IMR-90 (cell line): Measurements from ENCODE around the gene CWC25. TPM values are rescaled to one million over a fixed set of nuclear protein-coding genes. Genes with fewer than 3 reads are reported as not detected.
A peak's percentile ranks its signal among the peaks of the same experiment; 100 is the strongest.

Source experiments
- ATAC-seq: fragments of 200-7000 bp; cut with Tn5 transposase; 2 replicates; pipeline ENCODE4 v1.9.1; 2020; ENCODE audit warnings: low read depth, mild to moderate bottlenecking, moderate library complexity
- BruUV-seq: library from RNA; stranded (reverse); fragments of 400-500 nt; replicated peaks from 2 replicates; lab custom pipeline; 2021; lab: Mats Ljungman, UMichigan
- CTCF ChIA-PET: fragments of 300-600 bp; formaldehyde crosslinking; extraction: SDS; loops from one replicate; lab custom pipeline; 2021; ENCODE audit warnings: antibody characterized with exemption; lab: Yijun Ruan, JAX
- POLR2A ChIA-PET: fragments of 300-600 bp; sonication (Branson Sonifier 250); formaldehyde crosslinking; loops from one replicate; lab custom pipeline; 2022; ENCODE audit warnings: antibody characterized with exemption; ENCODE audit not compliant: unreplicated experiment; lab: Charles Lee
- DNase-seq: peaks from one replicate; pipeline ENCODE4 v3.0.0; 2013
- H2AFZ ChIP-seq: replicated peaks from 2 replicates; pipeline ENCODE3; 2013; ENCODE audit warnings: low read length, mild to moderate bottlenecking; ENCODE audit not compliant: poor library complexity
- H2AK5ac ChIP-seq: 2 replicates; pipeline ENCODE4 v1.6.1; 2013; ENCODE audit warnings: low read depth, low read length, inconsistent platforms
- H2AK9ac ChIP-seq: replicated peaks from 2 replicates; pipeline ENCODE3; 2013; ENCODE audit warnings: mild to moderate bottlenecking, low read depth, low read length, moderate library complexity; ENCODE audit not compliant: poor library complexity
- H2BK120ac ChIP-seq: 2 replicates; pipeline ENCODE4 v1.6.1; 2013; ENCODE audit warnings: low read depth, low read length, inconsistent platforms
- H2BK15ac ChIP-seq: 3 replicates; pipeline ENCODE4 v1.6.1; 2013; ENCODE audit warnings: low read depth, low read length, inconsistent platforms
- H2BK20ac ChIP-seq: 2 replicates; pipeline ENCODE4 v1.6.1; 2013; ENCODE audit warnings: low read depth, mild to moderate bottlenecking, inconsistent platforms, low read length, moderate library complexity
- H2BK5ac ChIP-seq: 2 replicates; pipeline ENCODE4 v1.6.1; 2013; ENCODE audit warnings: mild to moderate bottlenecking, low read depth, low read length, inconsistent platforms; ENCODE audit not compliant: poor library complexity, severe bottlenecking
- H3K14ac ChIP-seq: replicated peaks from 2 replicates; pipeline ENCODE4 v1.6.1; 2013; ENCODE audit warnings: low read depth, low read length, inconsistent platforms
- H3K18ac ChIP-seq: 2 replicates; pipeline ENCODE4 v1.6.1; 2013; ENCODE audit warnings: low read depth, low read length, control low read depth
- H3K23ac ChIP-seq: 2 replicates; pipeline ENCODE4 v1.6.1; 2013; ENCODE audit warnings: low read depth, low read length, inconsistent platforms
- H3K27ac ChIP-seq: 2 replicates; pipeline ENCODE4 v1.5.1; 2013; ENCODE audit warnings: mild to moderate bottlenecking, control low read depth, low read length; ENCODE audit not compliant: insufficient read depth
- H3K27me3 ChIP-seq: 2 replicates; pipeline ENCODE4 v1.6.1; 2013; ENCODE audit warnings: low read length; ENCODE audit not compliant: control insufficient read depth, insufficient read depth
- H3K36me3 ChIP-seq: 2 replicates; pipeline ENCODE4 v1.6.1; 2013; ENCODE audit warnings: low read length, mixed read lengths; ENCODE audit not compliant: control insufficient read depth, insufficient read depth
- H3K4ac ChIP-seq: 2 replicates; pipeline ENCODE4 v1.6.1; 2013; ENCODE audit warnings: low read depth, low read length, inconsistent platforms
- H3K4me1 ChIP-seq: 2 replicates; pipeline ENCODE4 v1.6.1; 2013; ENCODE audit warnings: low read length, mixed read lengths; ENCODE audit not compliant: control insufficient read depth, insufficient read depth
- H3K4me2 ChIP-seq: 2 replicates; pipeline ENCODE4 v1.6.1; 2013; ENCODE audit warnings: low read depth, mild to moderate bottlenecking, control low read depth, low read length, moderate library complexity
- H3K4me3 ChIP-seq: 2 replicates; pipeline ENCODE4 v1.5.1; 2013; ENCODE audit warnings: low read depth, mild to moderate bottlenecking, control low read depth, low read length, moderate library complexity; ENCODE audit not compliant: insufficient read depth
- H3K56ac ChIP-seq: 2 replicates; pipeline ENCODE4 v1.6.1; 2013; ENCODE audit warnings: low read length, inconsistent platforms; ENCODE audit not compliant: insufficient read depth; ENCODE audit errors: extremely low read depth
- H3K79me1 ChIP-seq, 2 experiments: 2 replicates each; pipeline ENCODE4 v1.6.1; 2013; ENCODE audit warnings: low read length in 2 of 2, inconsistent platforms in 1 of 2, low read depth in 1 of 2
- H3K9ac ChIP-seq: 2 replicates; pipeline ENCODE4 v1.6.1; 2013; ENCODE audit warnings: low read depth, low read length, control low read depth
- H3K9me1 ChIP-seq: 2 replicates; pipeline ENCODE4 v1.6.1; 2013; ENCODE audit warnings: low read length, inconsistent platforms; ENCODE audit not compliant: insufficient read depth
- H3K9me3 ChIP-seq: 2 replicates; pipeline ENCODE4 v1.6.1; 2013; ENCODE audit warnings: low read length; ENCODE audit not compliant: control insufficient read depth, insufficient read depth
- H4K20me1 ChIP-seq: 2 replicates; pipeline ENCODE4 v1.6.1; 2013; ENCODE audit warnings: low read length, inconsistent platforms; ENCODE audit not compliant: insufficient read depth
- H4K5ac ChIP-seq: 2 replicates; pipeline ENCODE4 v1.6.1; 2013; ENCODE audit warnings: mild to moderate bottlenecking, low read depth, low read length, control low read depth
- H4K8ac ChIP-seq, 2 experiments: 2 replicates each; pipeline ENCODE4 v1.6.1; 2013; ENCODE audit warnings: low read depth in 2 of 2, low read length in 2 of 2, control low read depth in 1 of 2, inconsistent platforms in 1 of 2
- H4K91ac ChIP-seq: 2 replicates; pipeline ENCODE4 v1.6.1; 2013; ENCODE audit warnings: low read depth, low read length, inconsistent platforms; ENCODE audit not compliant: insufficient read depth
- FOS ChIP-seq: fragments of 150-350 bp; IDR thresholded peaks from 2 replicates; pipeline ENCODE4 v1.6.1; 2016; ENCODE audit warnings: low read depth, low read length
- RFX5 ChIP-seq: IDR thresholded peaks from 2 replicates; pipeline ENCODE4 v1.8.0; 2012; ENCODE audit warnings: low read depth, mild to moderate bottlenecking, low read length, moderate library complexity
- WGBS, 2 experiments: methylation state at CpG; one replicate each; pipeline versions ENCODE4 v1.1.5 to v1.1.7; 2013; ENCODE audit warnings: missing lambda C conversion rate in 2 of 2; ENCODE audit not compliant: insufficient read length in 1 of 2; ENCODE audit errors: extremely low coverage in 2 of 2; 5-methylcytosine and 5-hydroxymethylcytosine counted together
- dilution Hi-C: fragments of 300-500 bp; cut with HindIII; formaldehyde crosslinking; loops from one replicate; pipeline ENCODE4 v1.14.3; 2018; ENCODE audit warnings: low sequenced_read_pairs; ENCODE audit not compliant: unreplicated experiment
- in situ Hi-C: fragments of 300-500 bp; cut with MboI; formaldehyde crosslinking; loops from 3 replicates; pipeline ENCODE4 v1.14.3; 2019; ENCODE audit warnings: low sequenced_read_pairs, inconsistent platforms, mixed read lengths
- intact Hi-C: fragments of 100-400 bp; cut with micrococcal nuclease; formaldehyde crosslinking; loops from 2 replicates; pipeline ENCODE4 v1.10.0; 2022
- polyA plus RNA-seq, 3 experiments: library from polyadenylated mRNA; depleted of rRNA; stranded (reverse); fragments of >200 nt; gene quantifications; 2 replicates each; pipeline ENCODE4 v1.2.3, GENCODE V29; 2012; ENCODE audit warnings: low replicate concordance in 1 of 3
- total RNA-seq: library from RNA; depleted of rRNA; stranded (reverse); fragments of >200 nt; gene quantifications from 2 replicates; pipeline ENCODE4 v1.2.3, GENCODE V29; 2012
- TF ChIP-seq, protein P1 (sequence below): fragments of 150-350 bp; IDR thresholded peaks from 2 replicates; pipeline ENCODE4 v1.6.1; 2016; ENCODE audit warnings: low read depth, mild to moderate bottlenecking, low read length, moderate library complexity, borderline replicate concordance

CWC25 gene
- total and polyA plus RNA-seq, 2 of the 4 experiments (the other 2 are of a cell fraction) = 9.1 to 16.1 TPM

- peak overlapping the region; percentile 71 for H3K23ac ChIP-seq
- peak overlapping the region; percentile 29; the same call in 1 of the 2 replicates for H3K56ac ChIP-seq
- H2BK20ac ChIP-seq = no peak overlapping the region
- no peak overlapping the region for H2BK120ac ChIP-seq
- H3K27ac ChIP-seq = no peak overlapping the region
- 0 out of 2 replicates have a peak, but pooled peaks cover 7% of the 10 kb centered on the region for H3K9me1 ChIP-seq
- no peak overlapping the region for H2AK5ac ChIP-seq
- CTCF ChIA-PET = no interaction called here
- no peak overlapping the region for H2AFZ ChIP-seq
- peak overlapping the region; percentile 76 for H3K4me3 ChIP-seq
- POLR2A ChIA-PET = no interaction called here
- no peak overlapping the region for H3K18ac ChIP-seq
- H4K8ac ChIP-seq = no peak overlapping the region
- no peak overlapping the region for H2BK15ac ChIP-seq
- peak overlapping the region; percentile 95 for H3K9ac ChIP-seq
- H2BK5ac ChIP-seq = no peak overlapping the region
- dilution Hi-C loops = no loop called here
- H3K36me3 ChIP-seq = peaks cover 48% of the 10 kb centered on the region
- peak overlapping the region; percentile 25; the same call in 1 of the 2 replicates for H3K14ac ChIP-seq
- peaks cover 16 to 57% of the 10 kb centered on the region in 2 experiments for H3K79me1 ChIP-seq
- no TSS peak for BruUV-seq
- no CpG with 5 or more reads among the region's 2 CpGs for WGBS, 2 experiments
- intact Hi-C loops = no loop called here
- peaks cover 3% of the 10 kb centered on the region; the same call in 1 of the 2 replicates for H3K4me1 ChIP-seq
- H3K4ac ChIP-seq = no peak overlapping the region
- H3K27me3 ChIP-seq = no peaks in the 10 kb centered on the region
- H4K20me1 ChIP-seq = peaks cover 61% of the 10 kb centered on the region
- ATAC-seq (no peak), DNase-seq (no peak)
- no peaks in the 10 kb centered on the region for H3K9me3 ChIP-seq
- TF ChIP-seq, protein P1, sequence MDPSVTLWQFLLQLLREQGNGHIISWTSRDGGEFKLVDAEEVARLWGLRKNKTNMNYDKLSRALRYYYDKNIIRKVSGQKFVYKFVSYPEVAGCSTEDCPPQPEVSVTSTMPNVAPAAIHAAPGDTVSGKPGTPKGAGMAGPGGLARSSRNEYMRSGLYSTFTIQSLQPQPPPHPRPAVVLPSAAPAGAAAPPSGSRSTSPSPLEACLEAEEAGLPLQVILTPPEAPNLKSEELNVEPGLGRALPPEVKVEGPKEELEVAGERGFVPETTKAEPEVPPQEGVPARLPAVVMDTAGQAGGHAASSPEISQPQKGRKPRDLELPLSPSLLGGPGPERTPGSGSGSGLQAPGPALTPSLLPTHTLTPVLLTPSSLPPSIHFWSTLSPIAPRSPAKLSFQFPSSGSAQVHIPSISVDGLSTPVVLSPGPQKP = no peak
- TF ChIP-seq RFX5 = no peak
- no peak for TF ChIP-seq FOS
- H4K5ac ChIP-seq = no peak overlapping the region
- in situ Hi-C loops = no loop called here
- peak overlapping the region; percentile 97 for H3K4me2 ChIP-seq
- H2AK9ac ChIP-seq = no peak overlapping the region
- no peak overlapping the region for H4K91ac ChIP-seq
Observed at GRCh38 chr17:38851434-38851833, 26.3 kb upstream of the CWC25 start.
